Psoas muscle (tissue), 8 donors: ENCODE data around the gene NBEA. TPM values are rescaled to one million over a fixed set of nuclear protein-coding genes. Genes with fewer than 3 reads are reported as not detected.

Experiments used
- ATAC-seq, 4 donors: fragments of 200-7000 bp; cut with Tn5 transposase; one replicate each; pipeline ENCODE4 v1.9.1; 2020; ENCODE audit warnings: moderate library complexity in 3 of 4, mild to moderate bottlenecking in 2 of 4
- DNase-seq, 2 donors: peaks; one replicate each; pipeline ENCODE4 v3.0.0-alpha.2; 2020
- H3K27ac ChIP-seq: fragments of 200-600 bp; one replicate; pipeline ENCODE4 v1.8.0; 2022
- H3K27me3 ChIP-seq, 3 donors: fragments of 200-600 bp in 1 of 3; one replicate each; pipeline versions ENCODE4 v1.6.1 to v1.8.0; 2013 to 2022; ENCODE audit warnings: low read length in 2 of 3, mild to moderate bottlenecking in 2 of 3, moderate library complexity in 1 of 3; ENCODE audit not compliant: insufficient read depth in 3 of 3
- H3K36me3 ChIP-seq, 2 donors: fragments of 200-600 bp in 1 of 2; one replicate each; pipeline versions ENCODE4 v1.6.1 to v1.8.0; 2013 to 2022; ENCODE audit warnings: low read depth in 1 of 2, mild to moderate bottlenecking in 1 of 2, moderate library complexity in 1 of 2; ENCODE audit not compliant: insufficient read depth in 1 of 2
- H3K4me1 ChIP-seq: fragments of 200-600 bp; one replicate; pipeline ENCODE4 v1.8.0; 2022
- H3K4me3 ChIP-seq: fragments of 200-600 bp; one replicate; pipeline ENCODE4 v1.8.0; 2022; ENCODE audit warnings: mild to moderate bottlenecking
- H3K9me3 ChIP-seq: fragments of 200-600 bp; one replicate; pipeline ENCODE4 v1.8.0; 2022
- CTCF ChIP-seq: fragments of 200-600 bp; IDR thresholded peaks from one replicate; pipeline ENCODE4 v1.8.0; 2022; ENCODE audit warnings: antibody characterized with exemption
- WGBS, 3 donors: extraction: QIAGEN DNeasy Blood & Tissue Kit; methylation state at CpG; one replicate each; pipeline versions ENCODE4 v1.1.6 to v1.1.7; 2013; 5-methylcytosine and 5-hydroxymethylcytosine counted together
- intact Hi-C, 2 donors: fragments of 100-400 bp; cut with DNase I; formaldehyde crosslinking; loops; one replicate each; pipeline versions ENCODE4 v1.11.0 to v1.14.2; 2022
- polyA plus RNA-seq, 3 donors: library from polyadenylated mRNA; stranded (reverse); fragments of 200-250 nt; gene quantifications; one replicate each; pipeline ENCODE4 v1.2.3, GENCODE V29; 2013
- total RNA-seq, 4 donors: library from RNA; stranded (reverse); fragmentation: NEBNext Ultra II Directional in 2 of 4; extraction: Animal tissue kit (Norgen Biotek cat#: 25700) in 2 of 4; gene quantifications; one replicate each; pipeline versions ENCODE4 v1.2.1 to v1.2.4, GENCODE V29; 2021 to 2023
- donor health status: healthy with polysubstance abuse.
- donor health status: DM: no; HTN: no; CAD: no; lungs with moderate emphysema.
- donor health status: Bipolar disorder and iron deficiency.
- donor health status: healthy.
- donor health status: DM: yes; HTN: yes; CAD: no.
- donor health status: DM: no; HTN: no; CAD: no.
- donor health status: DM: no; HTN: no; CAD: no.
- donor health status: DM: yes; HTN: yes; CAD: no.

Gene NBEA
- total and polyA plus RNA-seq, 7 donors, result 0.99 to 5.3 (median 1.5) TPM

GRCh38 chr13:35496006-35496405 lies 553.9 kb downstream of the NBEA start:
- ATAC-seq (no peak), DNase-seq (no peak)
- Histone ChIP-seq H3K36me3 (no peaks in the 10 kb centered on the region), H3K4me1 (no peaks in the 10 kb centered on the region), H3K4me3 (no peak overlapping the region), H3K27ac (no peak overlapping the region), H3K27me3 (no peaks in the 10 kb centered on the region), H3K9me3 (peaks cover 10% of the 10 kb centered on the region)
- 83 to 92% (median 85%) methylated on average over 1 of the region's 1 CpG for WGBS, 3 donors
- no peak for TF ChIP-seq CTCF
- intact Hi-C loops, result no loop called here

GRCh38 chr13:35496761-35497386 lies 554.8 kb downstream of the NBEA start:
- no peaks in the 10 kb centered on the region for H3K36me3 ChIP-seq
- ATAC-seq (no peak), DNase-seq (no peak)
- peaks cover 10% of the 10 kb centered on the region for H3K9me3 ChIP-seq
- 94 to 97% (median 95%) methylated on average over 2 of the region's 2 CpGs for WGBS, 3 donors
- H3K27me3 ChIP-seq, result no peaks in the 10 kb centered on the region
- H3K4me1 ChIP-seq, result no peaks in the 10 kb centered on the region
- H3K27ac ChIP-seq, result no peak overlapping the region
- H3K4me3 ChIP-seq, result no peak overlapping the region
- intact Hi-C loops, result no loop called here
- no peak for TF ChIP-seq CTCF

- ATAC-seq, result no peak
- intact Hi-C loops, result no loop called here
These were observed 556.2 kb downstream of the NBEA start for GRCh38 chr13:35498231-35498630.

GRCh38 chr13:35499196-35499662 lies 557.2 kb downstream of the NBEA start:
- no peaks in the 10 kb centered on the region for H3K27me3 ChIP-seq
- no peak overlapping the region for H3K4me3 ChIP-seq
- TF ChIP-seq CTCF, result no peak
- 53 to 81% (median 60%) methylated on average over 2 of the region's 2 CpGs for WGBS, 3 donors
- intact Hi-C loops, result no loop called here
- DNase-seq, result no peak
- H3K36me3 ChIP-seq, result no peaks in the 10 kb centered on the region
- peaks cover 10% of the 10 kb centered on the region for H3K9me3 ChIP-seq
- H3K27ac ChIP-seq, result no peak overlapping the region
- peak in 1 of 4 donors; percentile 67 for ATAC-seq
- H3K4me1 ChIP-seq, result no peaks in the 10 kb centered on the region

More at GRCh38 chr13:35498231-35498630, 556.2 kb downstream of the NBEA start:
- no peaks in the 10 kb centered on the region for H3K27me3 ChIP-seq
- peaks cover 10% of the 10 kb centered on the region for H3K9me3 ChIP-seq
- DNase-seq, result no peak
- no peak for TF ChIP-seq CTCF
- no peak overlapping the region for H3K4me3 ChIP-seq
- H3K27ac ChIP-seq, result no peak overlapping the region
- H3K36me3 ChIP-seq, result no peaks in the 10 kb centered on the region
- H3K4me1 ChIP-seq, result no peaks in the 10 kb centered on the region

GRCh38 chr13:35499676-35500075 lies 557.6 kb downstream of the NBEA start:
- no peak for ATAC-seq
- intact Hi-C loops, result no loop called here
- WGBS, 3 donors, result 69 to 84% (median 75%) methylated on average over 4 of the region's 4 CpGs
- H3K27me3 ChIP-seq, result no peaks in the 10 kb centered on the region
- no peaks in the 10 kb centered on the region for H3K4me1 ChIP-seq
- no peak for DNase-seq
- peaks cover 9% of the 10 kb centered on the region for H3K9me3 ChIP-seq
- no peak overlapping the region for H3K4me3 ChIP-seq
- TF ChIP-seq CTCF, result no peak
- no peak overlapping the region for H3K27ac ChIP-seq
- no peaks in the 10 kb centered on the region for H3K36me3 ChIP-seq
